CD4-positive, alpha-beta T cell treated with Interleukin-21 for 1 hour (primary cell): ENCODE results near the gene CRYBA1.
A peak's percentile ranks its signal among the peaks of the same experiment; 100 is the strongest.

ENCODE experiments used
- DNase-seq: peaks from one replicate; pipeline ENCODE4 v3.0.0-alpha.2; 2020

Gene CRYBA1

GRCh38 chr17:29283961-29284360 lies 37.3 kb downstream of the CRYBA1 start:
- no peak for DNase-seq

- no peak for DNase-seq
These were observed 43.2 kb downstream of the CRYBA1 start for GRCh38 chr17:29289852-29290251.

DNA sequence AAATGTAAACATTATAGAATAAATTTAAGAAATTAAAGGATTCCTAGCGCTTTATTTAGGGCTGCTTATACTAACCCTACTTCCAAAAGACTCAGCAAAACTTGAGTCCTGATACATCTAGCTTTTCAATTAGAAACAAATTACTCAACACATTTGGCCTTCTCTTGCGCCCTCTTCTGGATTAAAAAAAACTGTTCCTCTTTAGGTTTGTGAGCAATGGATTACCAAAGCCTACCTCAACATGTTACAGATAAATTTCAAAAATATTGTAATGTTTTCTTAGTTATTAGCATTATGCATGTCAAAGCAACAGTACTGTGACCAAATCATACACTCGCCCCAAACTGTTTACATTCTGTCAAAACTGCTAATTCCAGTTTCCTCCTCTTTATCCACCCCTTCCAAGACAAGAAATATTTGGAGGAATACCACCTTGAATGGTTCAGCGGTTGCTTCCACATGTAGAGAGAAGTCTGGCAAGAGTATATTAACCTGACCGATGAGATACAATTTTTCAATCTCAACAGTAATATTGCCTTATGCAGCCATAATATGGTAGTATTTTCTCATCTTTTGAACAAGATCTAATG lies 44.6 kb downstream of the CRYBA1 start:
- peak; percentile 82 for DNase-seq

DNA sequence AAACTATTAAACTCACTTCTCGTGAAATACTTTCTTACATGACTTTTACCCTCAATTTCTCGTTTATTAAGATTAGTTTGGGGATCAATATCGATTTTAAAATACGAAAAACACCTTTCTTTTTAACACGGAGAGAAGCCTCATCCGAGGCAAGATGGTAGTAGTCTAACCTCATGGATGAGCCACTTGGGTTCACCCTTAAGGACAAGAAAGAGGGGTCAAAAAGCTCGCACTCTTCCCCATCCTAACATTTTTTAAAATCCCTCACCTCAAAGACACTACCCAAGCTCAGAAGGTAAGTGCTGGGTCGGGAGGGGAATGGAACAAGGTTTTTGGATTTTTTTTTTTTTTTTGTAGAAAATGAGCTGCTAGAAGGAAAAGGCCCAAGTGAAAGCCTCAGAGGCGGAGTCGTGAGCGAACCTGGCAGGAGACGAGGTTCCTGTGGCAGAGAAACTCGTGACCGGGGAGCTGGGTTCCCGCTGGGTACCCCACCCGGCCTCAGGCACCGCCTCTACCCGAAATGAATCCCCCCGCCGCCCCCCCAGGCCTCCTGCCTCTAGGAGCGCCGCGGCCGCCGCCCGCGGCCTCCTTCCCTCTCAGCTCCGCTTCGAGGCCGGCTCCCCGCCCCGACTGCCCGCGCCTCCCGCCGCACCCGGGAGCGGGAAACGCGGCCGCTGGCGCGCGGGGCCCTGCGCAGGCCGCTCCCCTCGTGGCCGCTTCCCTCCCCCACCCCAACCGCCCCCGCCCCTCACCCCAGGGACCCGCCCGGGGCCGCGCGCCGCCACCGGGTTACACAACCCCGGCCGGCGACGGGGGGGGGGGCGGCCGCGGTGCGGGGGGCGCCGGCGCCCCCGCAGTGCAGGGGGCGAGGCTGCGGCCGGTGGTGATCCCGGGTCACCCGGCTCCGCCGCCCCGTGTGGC lies 45.7 kb downstream of the CRYBA1 start:
- peak; percentile 75 for DNase-seq

GRCh38 chr17:29292992-29293889 lies 46.6 kb downstream of the CRYBA1 start:
- peak; percentile 60 for DNase-seq

DNA sequence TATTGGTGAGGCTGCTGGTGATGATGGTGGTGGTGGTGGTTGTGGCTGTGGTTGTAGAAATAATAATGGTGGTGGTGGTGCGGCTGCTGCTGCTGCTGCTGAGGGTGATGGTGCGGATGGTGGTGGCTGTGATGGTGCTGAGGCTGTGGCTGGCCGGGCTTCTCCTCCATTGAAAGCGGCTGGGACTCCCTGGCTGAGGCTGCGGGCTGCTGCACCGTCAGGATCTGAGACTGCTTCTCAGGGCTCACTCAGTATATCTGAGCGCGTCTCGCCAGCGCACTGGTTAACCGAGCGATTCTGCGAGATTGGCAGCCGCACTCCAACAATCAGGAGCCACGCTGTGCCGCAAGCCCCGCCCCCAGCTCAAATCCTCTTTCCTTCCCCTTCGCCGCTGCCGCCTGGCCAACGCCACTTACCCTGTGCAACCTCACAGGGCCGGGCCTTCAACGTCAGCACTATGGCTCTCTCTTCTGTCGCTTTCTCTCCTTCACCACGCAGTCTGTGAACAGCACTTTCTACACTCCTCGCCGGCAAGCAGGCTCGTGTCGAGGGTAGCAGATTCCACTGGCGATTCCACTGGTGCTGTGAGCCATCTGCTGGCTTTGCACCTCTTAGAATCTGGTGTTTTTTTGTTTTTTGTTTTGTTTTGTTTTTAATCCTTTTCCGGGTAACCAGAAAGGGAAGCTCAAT lies 47.4 kb downstream of the CRYBA1 start, which contains the start of gene NUFIP2:
Gene NUFIP2, minus strand, starts transcription at position 259 of the 690 bp plus-strand sequence. Its CDS starts 89 bp downstream, at position 170.
- DNase-seq, result peak; percentile 98

DNA sequence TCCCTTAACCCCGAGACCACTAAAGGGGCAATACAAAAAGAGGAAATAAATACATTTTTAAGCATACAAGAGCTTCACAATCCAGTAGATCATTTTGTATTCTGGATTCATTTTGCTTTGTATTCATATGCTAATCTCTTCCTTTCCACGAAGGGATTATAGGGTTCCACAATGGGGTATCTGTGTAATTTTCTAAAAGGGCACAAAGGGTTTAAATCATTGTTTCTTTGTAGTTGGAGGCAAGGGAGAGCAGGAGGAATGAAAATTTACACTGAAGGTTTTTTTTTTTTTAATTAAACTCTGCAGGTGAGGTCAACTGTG lies 47.9 kb downstream of the CRYBA1 start:
- no peak for DNase-seq

GRCh38 chr17:29295420-29295819 lies 48.8 kb downstream of the CRYBA1 start:
- no peak for DNase-seq

DNA sequence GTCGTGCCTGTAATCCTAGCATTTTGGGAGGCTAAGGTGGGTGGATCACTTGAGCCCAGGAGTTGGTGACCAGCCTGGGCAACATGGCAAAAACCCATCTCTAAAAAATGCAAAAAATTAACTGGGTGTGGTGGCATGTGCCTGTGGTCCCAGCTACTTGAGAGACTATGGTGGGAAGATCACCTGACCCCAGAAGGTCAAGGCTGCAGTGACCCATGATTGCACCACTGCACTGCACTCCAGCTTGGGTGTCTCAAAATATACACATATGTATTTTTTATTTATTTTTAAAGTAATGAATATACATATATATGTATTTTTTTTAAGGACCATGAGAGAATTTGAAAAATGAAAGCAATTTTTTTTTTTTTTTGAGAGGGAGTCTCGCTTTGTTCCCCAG lies 52.4 kb downstream of the CRYBA1 start:
- no peak for DNase-seq

DNA sequence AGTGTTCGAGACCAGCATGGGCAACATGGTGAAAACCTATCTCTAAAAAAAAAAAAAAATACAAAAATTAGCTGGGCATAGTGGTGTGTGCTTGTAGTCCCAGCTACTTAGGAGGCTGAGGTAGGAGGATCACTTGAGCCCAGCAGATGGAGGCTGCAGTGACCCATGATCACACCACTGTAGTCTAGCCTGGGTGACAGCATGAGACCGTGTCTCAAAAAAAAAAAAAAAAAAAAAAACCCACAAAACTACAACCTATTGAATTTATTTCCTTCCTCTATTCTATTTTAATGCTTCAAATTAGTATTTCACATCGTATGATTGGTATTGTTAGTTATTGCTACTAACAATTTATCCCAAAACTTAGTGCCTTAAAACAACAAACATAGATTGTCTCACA lies 56.7 kb downstream of the CRYBA1 start:
- DNase-seq, result no peak
